Measurements from ENCODE around the gene RNF39.

DNA sequence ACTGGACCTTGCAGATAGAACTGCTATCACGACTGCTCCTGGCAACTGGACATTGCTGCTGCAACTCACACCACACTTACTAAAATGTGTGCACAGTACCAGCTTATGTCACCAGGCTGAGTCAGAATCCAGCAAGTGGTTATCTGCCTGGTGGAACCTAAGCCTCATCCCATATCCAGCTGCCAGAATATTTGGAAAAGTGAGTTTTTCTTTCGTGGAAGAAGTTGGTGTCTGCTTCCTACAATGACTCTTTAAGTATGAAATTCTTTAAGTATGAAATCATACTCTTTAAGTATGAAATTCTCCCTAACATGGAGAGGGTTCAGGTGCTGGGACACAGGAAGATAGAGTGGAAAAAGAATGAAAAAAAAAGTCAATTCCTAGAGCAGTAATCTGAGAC, 30.9 kb downstream of the RNF39 start:
- TF ChIP-seq EZH2phosphoT487 (IDR thresholded peaks at IDR 0.05; ENCODE audit: borderline replicate concordance, low read depth, low read length): no peak
- TF ChIP-seq, protein P1, sequence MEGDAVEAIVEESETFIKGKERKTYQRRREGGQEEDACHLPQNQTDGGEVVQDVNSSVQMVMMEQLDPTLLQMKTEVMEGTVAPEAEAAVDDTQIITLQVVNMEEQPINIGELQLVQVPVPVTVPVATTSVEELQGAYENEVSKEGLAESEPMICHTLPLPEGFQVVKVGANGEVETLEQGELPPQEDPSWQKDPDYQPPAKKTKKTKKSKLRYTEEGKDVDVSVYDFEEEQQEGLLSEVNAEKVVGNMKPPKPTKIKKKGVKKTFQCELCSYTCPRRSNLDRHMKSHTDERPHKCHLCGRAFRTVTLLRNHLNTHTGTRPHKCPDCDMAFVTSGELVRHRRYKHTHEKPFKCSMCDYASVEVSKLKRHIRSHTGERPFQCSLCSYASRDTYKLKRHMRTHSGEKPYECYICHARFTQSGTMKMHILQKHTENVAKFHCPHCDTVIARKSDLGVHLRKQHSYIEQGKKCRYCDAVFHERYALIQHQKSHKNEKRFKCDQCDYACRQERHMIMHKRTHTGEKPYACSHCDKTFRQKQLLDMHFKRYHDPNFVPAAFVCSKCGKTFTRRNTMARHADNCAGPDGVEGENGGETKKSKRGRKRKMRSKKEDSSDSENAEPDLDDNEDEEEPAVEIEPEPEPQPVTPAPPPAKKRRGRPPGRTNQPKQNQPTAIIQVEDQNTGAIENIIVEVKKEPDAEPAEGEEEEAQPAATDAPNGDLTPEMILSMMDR (conservative IDR thresholded peaks at IDR 0.05; ENCODE audit: low read length): no peak
